Glomerular visceral epithelial cell (primary cell): ENCODE measurements around the gene TRIM66.
"Not testable (repeated sequence)": the region's sequence is repeated elsewhere in the genome, so short reads cannot be mapped to it uniquely, and the experiment has no call there.

ENCODE experiments used
- DNase-seq: peaks from one replicate; pipeline ENCODE4 v3.0.0-alpha.2; 2016; ENCODE audit errors: extremely low spot score

Gene TRIM66

GRCh38 chr11:8690374-8691342, 8.2 kb upstream of the TRIM66 start:
- no peak for DNase-seq

- DNase-seq = no peak
Measured at GRCh38 chr11:8689726-8690255, 7.3 kb upstream of the TRIM66 start.

- peak; percentile 98 for DNase-seq
Measured at GRCh38 chr11:8688414-8689362, 6.2 kb upstream of the TRIM66 start.

GRCh38 chr11:8686325-8686724, 3.9 kb upstream of the TRIM66 start:
- DNase-seq = no peak

- DNase-seq = no peak
Measured at GRCh38 chr11:8685820-8686219, 3.4 kb upstream of the TRIM66 start.

GRCh38 chr11:8685306-8685705, 2.8 kb upstream of the TRIM66 start:
- no peak for DNase-seq

- no peak for DNase-seq
Measured at GRCh38 chr11:8684600-8685290, 2.3 kb upstream of the TRIM66 start.

- no peak for DNase-seq
Measured at GRCh38 chr11:8683115-8683807, 796 bp upstream of the TRIM66 start.

- no peak for DNase-seq
Measured at GRCh38 chr11:8681837-8682302, 595 bp downstream of the TRIM66 start.

GRCh38 chr11:8679006-8679405, 3.5 kb downstream of the TRIM66 start:
- no peak for DNase-seq

- DNase-seq = no peak
Measured at GRCh38 chr11:8676458-8676857, 6.0 kb downstream of the TRIM66 start.

GRCh38 chr11:8674859-8675258, 7.6 kb downstream of the TRIM66 start:
- DNase-seq = no peak

- DNase-seq = no peak
Measured at GRCh38 chr11:8672346-8672745, 10.1 kb downstream of the TRIM66 start.

GRCh38 chr11:8671651-8672062, 10.8 kb downstream of the TRIM66 start:
- DNase-seq = peak; percentile 59

GRCh38 chr11:8671193-8671612, 11.3 kb downstream of the TRIM66 start:
- peak; percentile 76 for DNase-seq

- not testable (repeated sequence) for DNase-seq
Measured at GRCh38 chr11:8670081-8670480, 12.4 kb downstream of the TRIM66 start.

- DNase-seq = no peak
Measured at GRCh38 chr11:8665222-8665621, 17.2 kb downstream of the TRIM66 start.

- DNase-seq = no peak
Measured at GRCh38 chr11:8661001-8661795, 21.3 kb downstream of the TRIM66 start.

- no peak for DNase-seq
Measured at GRCh38 chr11:8658321-8659057, 24.0 kb downstream of the TRIM66 start.
